Activated B cell treated with CpG ODN at 0.5 μM for 24 hours (primary cell): Measurements from ENCODE around the gene DDX1. TPM values are rescaled to one million over a fixed set of nuclear protein-coding genes. Genes with fewer than 3 reads are reported as not detected.

ENCODE experiments used
- ATAC-seq: fragments of 200-7000 bp; cut with Tn5 transposase; one replicate; pipeline ENCODE4 v1.10.0; 2021; ENCODE audit warnings: low read depth, mild to moderate bottlenecking, moderate library complexity
- CTCF ChIA-PET: fragments of 350-600 bp; sonication (Branson Sonifier 250); formaldehyde crosslinking; loops from one replicate; lab custom pipeline; 2021; ENCODE audit warnings: antibody characterized with exemption; lab: Charles Lee
- POLR2A ChIA-PET: fragments of 350-600 bp; sonication (Branson Sonifier 250); formaldehyde crosslinking; loops from one replicate; lab custom pipeline; 2021; ENCODE audit warnings: antibody characterized with exemption; lab: Charles Lee
- DNase-seq: peaks from one replicate; pipeline ENCODE4 v3.0.0; 2022
- H3K27ac Mint-ChIP-seq: one replicate; pipeline ENCODE4 v1.8.0; 2020; ENCODE audit warnings: mixed read lengths
- H3K27me3 Mint-ChIP-seq: one replicate; pipeline ENCODE4 v1.8.0; 2021; ENCODE audit warnings: mixed read lengths
- H3K36me3 Mint-ChIP-seq: one replicate; pipeline ENCODE4 v1.8.0; 2021; ENCODE audit warnings: low read depth, mixed read lengths
- H3K4me1 Mint-ChIP-seq: one replicate; pipeline ENCODE4 v1.8.0; 2021; ENCODE audit warnings: mixed read lengths
- H3K4me3 Mint-ChIP-seq: one replicate; pipeline ENCODE4 v1.8.0; 2020; ENCODE audit warnings: mild to moderate bottlenecking, mixed read lengths
- H3K9me3 Mint-ChIP-seq: one replicate; pipeline ENCODE4 v1.8.0; 2020; ENCODE audit warnings: mixed read lengths
- intact Hi-C: fragments of 100-400 bp; cut with micrococcal nuclease; formaldehyde crosslinking; loops from one replicate; pipeline ENCODE4 v1.15.1; 2024
- total RNA-seq: library from RNA; stranded (reverse); gene quantifications from 2 replicates; pipeline ENCODE4 v1.2.3, GENCODE V29; 2022
- TF ChIP-seq, protein P1 (sequence below): fragments of 200-600 bp; IDR thresholded peaks from one replicate; pipeline ENCODE4 v1.8.0; 2022; ENCODE audit warnings: antibody characterized with exemption, mild to moderate bottlenecking

Gene DDX1
- total RNA-seq, 1 donor from 2014 or later: 74.4 TPM

- POLR2A ChIA-PET: interaction anchor here (1.3 kb wide), 1 partner anchor 33 kb away, joined by 3 read pairs; the partner anchor contains the start of gene NBAS
- H3K4me3 Mint-ChIP-seq: no peak overlapping the region
- no peak for DNase-seq
- TF ChIP-seq, protein P1, sequence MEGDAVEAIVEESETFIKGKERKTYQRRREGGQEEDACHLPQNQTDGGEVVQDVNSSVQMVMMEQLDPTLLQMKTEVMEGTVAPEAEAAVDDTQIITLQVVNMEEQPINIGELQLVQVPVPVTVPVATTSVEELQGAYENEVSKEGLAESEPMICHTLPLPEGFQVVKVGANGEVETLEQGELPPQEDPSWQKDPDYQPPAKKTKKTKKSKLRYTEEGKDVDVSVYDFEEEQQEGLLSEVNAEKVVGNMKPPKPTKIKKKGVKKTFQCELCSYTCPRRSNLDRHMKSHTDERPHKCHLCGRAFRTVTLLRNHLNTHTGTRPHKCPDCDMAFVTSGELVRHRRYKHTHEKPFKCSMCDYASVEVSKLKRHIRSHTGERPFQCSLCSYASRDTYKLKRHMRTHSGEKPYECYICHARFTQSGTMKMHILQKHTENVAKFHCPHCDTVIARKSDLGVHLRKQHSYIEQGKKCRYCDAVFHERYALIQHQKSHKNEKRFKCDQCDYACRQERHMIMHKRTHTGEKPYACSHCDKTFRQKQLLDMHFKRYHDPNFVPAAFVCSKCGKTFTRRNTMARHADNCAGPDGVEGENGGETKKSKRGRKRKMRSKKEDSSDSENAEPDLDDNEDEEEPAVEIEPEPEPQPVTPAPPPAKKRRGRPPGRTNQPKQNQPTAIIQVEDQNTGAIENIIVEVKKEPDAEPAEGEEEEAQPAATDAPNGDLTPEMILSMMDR: no peak
- CTCF ChIA-PET: no interaction called here
- no peaks in the 10 kb centered on the region for H3K27me3 Mint-ChIP-seq
- no peaks in the 10 kb centered on the region for H3K9me3 Mint-ChIP-seq
- no peak for ATAC-seq
- intact Hi-C loops: no loop called here
- peaks cover 29% of the 10 kb centered on the region for H3K4me1 Mint-ChIP-seq
- peaks cover 48% of the 10 kb centered on the region for H3K36me3 Mint-ChIP-seq
- H3K27ac Mint-ChIP-seq: no peak overlapping the region
Measured at GRCh38 chr2:15594291-15595256, 2.9 kb downstream of the DDX1 start.

GRCh38 chr2:15595342-15595905 is 3.8 kb downstream of the DDX1 start:
- peaks cover 29% of the 10 kb centered on the region for H3K4me1 Mint-ChIP-seq
- H3K36me3 Mint-ChIP-seq: peaks cover 57% of the 10 kb centered on the region
- H3K9me3 Mint-ChIP-seq: no peaks in the 10 kb centered on the region
- H3K4me3 Mint-ChIP-seq: no peak overlapping the region
- ChIA-PET POLR2A (interaction anchor here (1.3 kb wide), 1 partner anchor 34 kb away, joined by 3 read pairs; the partner anchor contains the start of gene NBAS), CTCF (no interaction called here)
- no peak overlapping the region for H3K27ac Mint-ChIP-seq
- DNase-seq (no peak), ATAC-seq (no peak)
- TF ChIP-seq, protein P1: no peak
- H3K27me3 Mint-ChIP-seq: no peaks in the 10 kb centered on the region
- intact Hi-C loops: no loop called here

DNA sequence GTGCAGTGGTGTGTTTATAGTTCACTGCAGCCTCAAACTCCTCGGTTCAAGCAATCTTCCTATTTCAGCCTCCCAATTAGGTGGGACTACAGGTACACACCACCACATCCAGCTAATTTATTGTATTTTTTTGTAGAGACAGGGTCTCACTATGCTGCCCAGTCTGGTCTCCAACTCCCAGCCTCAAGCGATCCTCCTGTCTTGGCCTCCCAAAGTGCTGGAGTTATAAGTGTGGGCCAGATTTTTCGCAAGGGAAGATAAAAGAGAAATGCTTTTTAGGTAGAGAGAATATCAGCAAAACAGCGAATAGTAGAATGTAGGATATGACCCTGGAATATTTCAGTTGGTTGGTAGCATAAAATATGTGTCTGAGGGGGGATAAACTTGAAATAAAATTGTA is 4.3 kb downstream of the DDX1 start:
- H3K4me3 Mint-ChIP-seq: no peak overlapping the region
- H3K27ac Mint-ChIP-seq: no peak overlapping the region

GRCh38 chr2:15596350-15596749 is 4.7 kb downstream of the DDX1 start:
- H3K27me3 Mint-ChIP-seq: no peaks in the 10 kb centered on the region
- H3K4me1 Mint-ChIP-seq: peaks cover 23% of the 10 kb centered on the region
- no peak for ATAC-seq
- H3K9me3 Mint-ChIP-seq: no peaks in the 10 kb centered on the region
- DNase-seq: no peak
- ChIA-PET CTCF (interaction anchor here (0.6 kb wide), 1 partner anchor 65 kb away, joined by 3 read pairs; no protein-coding TSS in a partner anchor), POLR2A (interaction anchor here (1.3 kb wide), 1 partner anchor 35 kb away, joined by 3 read pairs; the partner anchor contains the start of gene NBAS)
- H3K36me3 Mint-ChIP-seq: peaks cover 64% of the 10 kb centered on the region
- no peak overlapping the region for H3K4me3 Mint-ChIP-seq
- intact Hi-C loops: no loop called here
- H3K27ac Mint-ChIP-seq: no peak overlapping the region
- TF ChIP-seq, protein P1: no peak

More for the DNA sequence above, 4.3 kb downstream of the DDX1 start:
- CTCF ChIA-PET: interaction anchor here (0.6 kb wide), 1 partner anchor 65 kb away, joined by 3 read pairs; no protein-coding TSS in a partner anchor
- ATAC-seq: no peak
- Mint-ChIP-seq H3K9me3 (no peaks in the 10 kb centered on the region), H3K27me3 (no peaks in the 10 kb centered on the region), H3K4me1 (peaks cover 28% of the 10 kb centered on the region), H3K36me3 (peaks cover 61% of the 10 kb centered on the region)
- POLR2A ChIA-PET: interaction anchor here (1.3 kb wide), 1 partner anchor 35 kb away, joined by 3 read pairs; the partner anchor contains the start of gene NBAS
- TF ChIP-seq, protein P1: no peak
- no peak for DNase-seq
- intact Hi-C loops: no loop called here

- ChIA-PET POLR2A (no interaction called here), CTCF (no interaction called here)
- Mint-ChIP-seq H3K4me1 (peaks cover 21% of the 10 kb centered on the region), H3K4me3 (no peak overlapping the region), H3K36me3 (peaks cover 63% of the 10 kb centered on the region), H3K9me3 (no peaks in the 10 kb centered on the region), H3K27me3 (no peaks in the 10 kb centered on the region), H3K27ac (no peak overlapping the region)
- TF ChIP-seq, protein P1: no peak
- no peak for DNase-seq
- no peak for ATAC-seq
- intact Hi-C loops: no loop called here
Measured at GRCh38 chr2:15596968-15597367, 5.3 kb downstream of the DDX1 start.
